CD4-positive, alpha-beta T cell treated with Interleukin-6 at 100 ng/mL for 8 hours (primary cell): ENCODE data around the gene HOXA10.

Experiments
- DNase-seq: peaks from one replicate; pipeline ENCODE4 v3.0.0-alpha.2; 2020; ENCODE audit warnings: mixed read lengths, low spot score

HOXA10 gene

GRCh38 chr7:27173956-27174873 lies at the start of gene HOXA10:
TSS of gene HOXA10 (minus strand) at chr7:27174320. CDS start at chr7:27174306, 14 bp downstream.
- DNase-seq, result no peak

DNA sequence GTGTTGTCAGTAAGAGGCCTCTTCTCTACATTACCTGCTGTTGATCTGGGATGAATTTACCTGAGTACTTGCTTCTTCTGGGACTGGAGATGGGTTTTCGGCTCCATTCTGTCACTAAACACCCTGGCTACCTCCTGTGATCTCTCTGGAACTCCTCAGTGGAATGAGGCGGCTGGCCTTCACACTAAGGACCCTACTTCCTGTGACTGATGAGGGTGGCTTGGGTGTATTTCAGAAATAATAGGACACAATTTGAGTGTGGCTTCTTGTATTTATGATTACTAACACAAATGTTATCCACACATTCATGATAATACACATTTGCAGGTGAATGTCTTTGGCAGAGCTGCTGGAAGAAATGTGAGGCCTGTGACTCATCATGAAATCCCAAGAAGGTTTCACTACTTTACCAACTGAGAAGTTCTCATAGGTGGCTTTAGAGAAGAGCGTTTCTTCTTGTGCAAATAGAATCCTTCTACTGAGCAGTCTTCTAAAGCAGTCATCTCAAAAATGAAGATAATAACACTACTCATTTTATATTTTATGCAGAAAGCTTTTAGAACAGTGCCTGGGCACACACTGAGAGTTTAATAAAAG lies 47.2 kb upstream of the HOXA10 start:
- no peak for DNase-seq

DNA sequence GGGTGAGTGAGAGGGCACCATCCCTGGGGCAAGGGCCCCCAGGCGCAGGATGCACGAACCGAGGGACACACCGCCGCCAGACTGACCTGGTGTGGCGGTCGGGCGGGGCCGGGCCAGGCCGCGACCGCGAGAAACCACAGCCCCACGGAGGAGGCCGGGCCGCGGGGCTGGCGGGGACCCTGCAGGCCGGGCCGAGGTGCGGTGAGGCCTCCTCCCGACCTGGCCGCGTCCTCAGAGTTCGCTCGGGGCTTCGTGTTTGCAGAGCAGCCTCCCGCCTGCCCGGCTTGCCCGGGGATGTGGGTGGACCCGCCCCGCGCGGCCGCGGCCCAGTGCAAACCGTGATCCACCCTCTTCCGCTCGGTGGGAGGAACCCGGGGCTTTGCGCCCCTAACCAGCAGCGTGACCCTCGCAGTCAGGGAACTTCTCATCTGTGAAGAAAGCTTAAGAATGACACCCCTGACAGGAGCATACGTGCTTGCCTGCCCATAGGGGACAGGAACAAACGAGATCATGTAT lies 46.4 kb upstream of the HOXA10 start:
- no peak for DNase-seq

- DNase-seq, result no peak
Measured at GRCh38 chr7:27219821-27220220, 45.7 kb upstream of the HOXA10 start.

DNA sequence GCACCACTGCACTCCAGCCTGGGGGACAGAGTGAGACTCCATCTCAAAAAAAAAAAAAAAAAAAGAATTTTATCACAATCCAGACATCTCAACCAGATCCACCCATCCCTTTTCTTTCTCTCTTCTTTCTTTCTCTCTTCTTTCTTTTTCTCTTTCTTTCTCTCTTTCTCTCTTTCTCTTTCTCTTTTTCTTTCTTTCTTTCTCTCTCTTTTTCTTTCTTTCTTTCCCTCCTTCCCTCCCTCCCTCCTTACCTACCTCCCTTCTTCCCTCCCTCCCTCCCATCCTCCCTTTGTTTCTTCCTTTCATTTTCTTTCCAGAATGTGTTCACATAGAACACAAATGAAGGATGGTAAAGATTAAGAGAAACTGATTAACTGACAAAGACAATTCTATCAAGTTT lies 43.8 kb upstream of the HOXA10 start:
- no peak for DNase-seq

DNA sequence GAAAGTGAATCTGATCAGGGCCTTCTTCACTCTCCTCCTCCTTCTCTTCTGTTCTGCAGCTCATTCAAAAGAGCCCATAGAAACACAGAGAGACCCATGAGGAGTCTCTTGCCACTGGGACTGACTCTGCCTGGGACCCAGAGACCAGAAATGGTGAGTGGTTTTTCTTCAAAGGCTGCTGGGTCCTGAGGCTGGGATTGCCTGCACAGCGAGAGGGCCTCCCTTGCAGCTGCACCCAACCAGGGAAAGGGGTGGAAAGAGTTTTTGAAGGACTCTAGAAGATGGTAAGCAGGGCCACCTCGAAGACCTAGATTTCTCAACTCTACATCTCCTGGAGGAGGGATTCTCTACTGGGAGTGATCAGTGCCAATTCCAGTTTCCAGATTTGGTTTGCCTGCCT lies 41.2 kb upstream of the HOXA10 start:
- DNase-seq, result no peak

DNA sequence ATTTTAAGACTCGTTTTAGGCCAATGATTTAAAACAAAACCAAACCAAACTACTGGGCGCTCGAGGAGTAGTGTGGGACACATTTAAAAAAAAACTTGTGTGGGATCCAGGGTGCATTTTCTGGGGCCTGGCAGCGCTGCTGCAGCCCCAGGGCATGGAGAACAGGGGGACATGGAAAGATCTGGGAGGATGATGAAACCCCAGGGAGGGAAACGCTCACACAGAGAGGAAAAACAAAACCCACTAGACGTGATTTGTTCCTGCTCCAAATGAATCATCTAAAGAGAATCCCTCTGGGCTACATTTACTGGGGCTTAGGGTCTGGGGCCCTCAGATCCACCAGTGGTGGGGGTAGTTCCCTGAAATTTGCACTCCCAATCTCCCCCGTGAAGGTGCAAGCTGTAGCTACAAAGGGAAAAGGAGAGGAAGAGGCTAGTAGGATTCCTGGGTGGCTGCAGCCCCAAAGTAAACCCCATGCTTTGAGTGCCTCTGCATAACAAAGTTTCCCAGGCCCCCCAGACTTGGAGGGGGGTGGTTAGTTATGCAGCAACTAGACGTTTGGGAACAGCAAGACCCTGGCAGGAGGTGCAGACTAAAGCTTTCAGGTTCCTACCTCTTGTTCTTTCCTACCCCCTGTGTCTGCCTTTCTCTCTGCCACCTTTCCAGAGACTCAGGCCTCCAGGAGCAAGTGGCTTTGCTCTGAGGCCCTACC lies 40.3 kb upstream of the HOXA10 start:
- no peak for DNase-seq

DNA sequence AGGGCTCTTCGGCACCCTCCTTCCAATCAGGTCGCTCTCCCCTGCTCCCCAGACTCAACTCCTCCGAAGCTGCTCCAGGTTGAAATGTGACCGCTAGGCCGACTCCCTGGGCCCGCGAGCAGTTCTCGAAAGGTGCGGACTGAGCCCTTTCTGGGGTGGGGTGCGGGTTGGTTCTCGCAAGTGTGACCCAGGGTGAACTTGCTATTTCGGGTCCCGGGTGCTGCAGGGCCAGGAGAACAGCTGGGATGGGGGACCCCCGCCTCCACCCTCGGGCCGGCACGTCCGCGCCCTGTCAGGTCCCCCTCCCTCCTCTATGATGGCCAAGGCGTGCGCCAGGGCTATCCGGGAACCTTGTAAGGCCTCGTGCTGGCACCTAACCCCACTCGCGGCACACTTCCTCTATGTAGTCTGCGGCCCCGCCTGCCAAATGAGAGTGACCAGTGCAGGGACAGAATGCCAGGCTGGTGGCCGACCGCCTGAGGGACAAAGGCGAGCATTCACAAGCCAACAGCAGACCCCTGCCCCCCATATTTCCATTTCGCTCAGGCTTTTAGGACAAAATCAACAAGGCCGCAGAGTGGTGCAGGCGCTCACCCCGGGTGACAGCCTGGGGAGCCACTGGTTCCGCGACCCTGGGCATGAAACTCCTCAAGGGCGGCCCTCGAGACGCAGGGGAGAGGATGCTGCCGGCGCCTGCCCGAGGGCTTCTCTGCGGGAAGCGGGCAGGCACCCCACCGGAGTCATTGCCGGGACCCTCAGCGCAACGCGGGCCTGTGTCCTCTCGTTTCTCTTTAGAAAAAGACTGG lies 39.5 kb upstream of the HOXA10 start:
- DNase-seq, result no peak

GRCh38 chr7:27212497-27213432 lies 38.6 kb upstream of the HOXA10 start:
- DNase-seq, result no peak

DNA sequence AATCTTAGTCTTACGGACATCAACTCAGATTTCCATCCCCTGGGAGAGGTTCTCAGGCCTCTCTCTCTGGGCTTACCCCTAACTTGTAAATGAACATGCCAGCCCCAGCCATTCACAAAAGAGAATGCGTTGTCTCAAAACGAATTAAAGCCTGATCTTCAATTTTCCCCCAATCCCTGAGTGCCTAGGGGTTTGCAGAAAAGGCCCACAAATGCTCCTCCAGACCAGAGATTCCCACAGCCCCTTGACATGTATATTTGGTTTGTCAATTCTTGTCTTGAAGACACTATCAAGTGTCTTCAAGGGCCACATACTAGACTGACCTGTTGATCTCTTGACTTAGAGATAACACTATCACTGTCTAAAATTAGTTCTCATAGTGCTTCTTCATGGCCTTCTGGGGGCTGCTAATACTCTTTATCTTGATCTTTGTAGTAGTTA lies 37.7 kb upstream of the HOXA10 start:
- DNase-seq, result no peak

- no peak for DNase-seq
Measured at GRCh38 chr7:27211084-27211446, 36.9 kb upstream of the HOXA10 start.

DNA sequence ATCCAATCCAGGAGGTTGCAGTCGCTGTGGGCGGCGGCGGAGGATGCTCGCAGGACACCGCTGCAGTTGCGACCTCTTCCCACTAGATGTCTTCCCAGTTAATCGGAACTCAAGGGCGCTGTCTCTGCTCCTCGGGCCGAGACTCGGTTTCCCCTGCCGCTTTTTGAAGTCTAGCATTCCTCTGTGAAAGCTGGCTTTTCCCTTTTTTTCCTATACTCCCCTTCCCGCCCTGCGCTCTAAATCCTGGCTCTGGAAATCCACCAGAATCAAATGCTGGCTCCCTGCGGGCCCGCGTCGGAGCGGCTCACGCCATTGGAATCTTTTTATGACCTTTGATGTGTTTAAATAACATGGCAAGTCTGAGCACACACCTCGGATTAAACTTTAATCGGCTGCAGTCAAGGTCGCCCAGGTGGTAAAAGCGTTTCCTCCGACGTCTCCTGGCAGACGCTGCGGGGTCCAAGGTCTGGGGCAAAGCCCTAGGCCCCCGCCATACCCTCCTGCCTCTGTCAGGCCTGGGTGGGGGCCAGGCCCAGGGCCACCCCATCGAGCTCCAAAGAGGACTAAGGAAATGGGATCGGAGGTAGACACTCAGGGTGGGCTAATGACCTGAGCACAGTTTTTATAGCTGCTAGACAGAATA lies 36.4 kb upstream of the HOXA10 start:
- no peak for DNase-seq

- no peak for DNase-seq
Measured at GRCh38 chr7:27209933-27210440, 35.9 kb upstream of the HOXA10 start.

GRCh38 chr7:27208998-27209397 lies 34.9 kb upstream of the HOXA10 start:
- no peak for DNase-seq

- DNase-seq, result no peak
Measured at GRCh38 chr7:27207348-27207985, 33.3 kb upstream of the HOXA10 start.

- no peak for DNase-seq
Measured at GRCh38 chr7:27205325-27206280, 31.5 kb upstream of the HOXA10 start.

DNA sequence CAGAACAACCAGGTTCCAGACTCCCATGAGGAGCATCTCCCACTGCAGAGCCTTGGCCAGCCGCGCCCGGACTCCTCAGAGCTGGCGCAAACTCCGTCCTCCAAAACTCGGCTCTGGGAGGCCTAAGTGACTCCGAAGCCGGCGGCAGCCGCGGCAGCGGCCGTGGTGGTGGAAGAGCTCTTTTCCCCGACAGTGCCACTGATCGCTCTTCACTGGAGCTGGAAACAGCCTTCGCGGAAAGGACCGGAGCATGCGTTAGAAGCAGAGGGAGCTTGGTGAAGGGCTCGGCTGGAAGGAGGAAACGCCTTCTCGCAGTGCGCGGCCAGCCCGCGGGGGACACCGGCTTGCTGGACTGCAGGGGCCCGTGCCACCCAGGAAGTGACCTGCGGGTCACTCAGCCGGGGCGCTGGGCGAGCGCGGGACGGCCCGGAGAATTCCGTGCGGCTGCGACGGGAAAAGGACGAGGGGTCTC lies 30.8 kb upstream of the HOXA10 start:
- no peak for DNase-seq

GRCh38 chr7:27203964-27204594 lies 30.0 kb upstream of the HOXA10 start:
- no peak for DNase-seq
